Umbilical cord (tissue), 2 donors: ENCODE measurements around the gene CCDC8. TPM values are rescaled to one million over a fixed set of nuclear protein-coding genes. Genes with fewer than 3 reads are reported as not detected.
"Not testable (repeated sequence)": the region's sequence is repeated elsewhere in the genome, so short reads cannot be mapped to it uniquely, and the experiment has no call there.

Experiments
- DNase-seq: peaks from one replicate; pipeline ENCODE4 v3.0.0-alpha.2; 2015; ENCODE audit warnings: low spot score
- total RNA-seq: library from RNA; depleted of rRNA; stranded (reverse); fragments of >200 nt; gene quantifications from one replicate; pipeline ENCODE4 v1.2.3, GENCODE V29; 2014; ENCODE audit warnings: low replicate concordance; ENCODE audit not compliant: insufficient read depth

Gene CCDC8
- total RNA-seq, 1 donor from 2014 or later = 61.2 TPM

GRCh38 chr19:46383171-46383815, 30.1 kb downstream of the CCDC8 start:
- DNase-seq = no peak

DNA sequence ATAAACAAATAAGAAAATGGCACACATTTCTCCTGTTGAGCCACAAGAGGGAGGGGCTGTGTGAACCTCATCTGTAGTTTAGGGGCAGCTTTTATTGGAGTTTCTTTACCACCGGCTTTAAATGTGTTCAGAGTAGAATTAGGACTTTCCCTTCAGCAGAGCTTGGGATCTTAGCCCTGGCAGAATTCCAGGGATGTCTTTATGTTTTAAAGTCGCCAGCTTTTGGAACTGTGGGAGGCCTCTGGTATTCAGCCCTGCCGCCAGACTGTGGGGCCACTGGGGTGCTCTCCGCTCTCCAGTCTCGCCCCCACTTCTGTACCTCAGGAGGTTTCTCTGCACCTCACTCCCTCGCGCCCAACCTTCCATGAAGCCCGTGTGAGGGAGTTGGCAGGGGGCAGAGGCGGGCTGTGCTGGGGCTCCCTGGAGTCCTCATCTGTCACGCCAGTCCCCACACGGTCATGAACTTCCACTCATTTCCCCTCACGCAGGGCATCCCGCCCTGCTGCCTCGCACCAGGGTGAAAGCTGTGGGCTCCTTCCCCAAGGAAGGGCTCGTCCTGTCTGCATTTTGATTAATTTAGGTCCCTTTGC, 31.5 kb downstream of the CCDC8 start:
- DNase-seq = no peak

DNA sequence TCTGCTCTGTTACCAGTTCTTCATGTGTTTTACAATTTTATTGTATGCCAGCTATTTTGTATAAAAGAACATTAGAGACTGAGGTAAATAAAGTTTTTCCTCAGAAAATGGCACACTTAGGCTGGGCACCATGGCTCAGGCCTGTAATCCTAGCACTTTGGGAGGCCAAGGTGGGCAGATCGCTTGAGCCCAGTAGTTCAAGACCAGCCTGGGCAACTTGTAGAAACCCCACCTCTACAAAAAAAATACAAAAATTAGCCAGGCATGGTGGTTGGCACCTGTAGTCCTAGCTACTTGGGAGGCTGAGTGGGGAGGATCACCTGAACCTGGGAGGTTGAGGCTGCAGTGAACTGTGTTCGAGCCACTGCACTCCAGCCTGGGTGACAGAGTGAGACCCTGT, 32.0 kb downstream of the CCDC8 start:
- DNase-seq = no peak

GRCh38 chr19:46380690-46381089, 32.7 kb downstream of the CCDC8 start:
- DNase-seq = no peak

DNA sequence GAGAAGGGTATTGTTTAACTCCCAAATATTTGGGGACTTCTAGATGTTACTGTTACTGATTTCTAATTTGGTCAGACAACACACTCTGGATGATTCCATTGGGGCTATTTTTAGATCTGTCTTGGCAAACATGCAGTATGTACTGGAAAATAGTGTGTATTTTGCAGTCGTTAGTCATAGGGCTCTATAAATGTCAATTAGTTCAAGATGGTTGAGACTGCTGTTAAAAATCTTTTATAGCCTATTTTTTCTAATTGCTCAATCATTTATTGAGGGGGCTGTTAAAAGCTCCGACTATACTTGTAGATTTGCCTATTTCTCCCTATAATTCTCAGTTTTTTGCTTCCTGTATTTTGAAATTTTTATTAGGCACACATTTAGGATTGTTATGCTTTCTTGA, 35.1 kb downstream of the CCDC8 start:
- DNase-seq = peak; percentile 73

GRCh38 chr19:46376241-46377153, 36.9 kb downstream of the CCDC8 start:
- no peak for DNase-seq

GRCh38 chr19:46375476-46376067, 37.8 kb downstream of the CCDC8 start:
- not testable (repeated sequence) for DNase-seq

DNA sequence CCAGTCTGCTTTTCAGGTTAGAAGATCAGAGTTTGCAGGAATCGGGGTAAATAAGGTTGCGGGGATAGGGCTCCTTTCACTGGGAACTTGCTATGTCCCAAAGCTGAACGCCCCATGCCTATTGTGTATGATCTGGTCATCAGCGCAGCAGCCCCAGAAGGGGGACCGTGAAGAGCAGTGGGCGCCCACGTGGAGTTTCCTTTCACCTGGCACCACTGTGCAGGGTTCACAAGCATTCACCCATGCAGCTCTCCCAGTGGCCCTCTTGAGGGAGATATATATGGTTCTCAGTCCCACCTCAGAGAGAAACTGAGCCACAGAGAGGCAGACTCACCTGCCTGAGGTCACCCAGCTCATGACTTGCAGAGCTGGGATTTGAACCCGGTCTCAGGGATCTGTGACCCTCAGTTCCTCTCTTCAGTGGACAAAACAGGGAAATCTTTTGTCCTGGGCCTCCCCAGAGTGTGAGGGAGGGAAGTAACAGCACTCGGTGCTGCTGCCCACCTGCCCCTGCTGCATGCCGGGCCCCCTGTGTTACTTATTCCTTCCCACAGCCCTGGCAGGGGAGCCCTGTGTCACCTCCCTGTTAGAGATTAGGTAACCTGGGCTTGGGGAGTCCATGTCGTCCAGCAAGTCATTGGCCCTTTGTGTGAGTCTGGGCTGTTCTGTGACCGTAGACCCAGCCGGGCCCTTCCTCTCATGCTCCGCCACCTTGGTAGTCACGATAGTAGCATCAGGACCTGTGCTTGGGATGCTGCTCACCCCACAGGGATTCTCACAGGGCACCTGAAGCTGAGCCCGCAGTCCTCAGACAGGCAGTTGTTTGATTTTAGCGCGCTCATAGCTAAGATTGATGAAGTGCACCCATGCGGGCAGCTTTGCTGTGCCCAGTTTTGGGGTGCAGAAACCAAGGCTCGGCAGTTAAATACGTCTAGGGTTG, 38.6 kb downstream of the CCDC8 start:
- DNase-seq = no peak

GRCh38 chr19:46373491-46374359, 39.6 kb downstream of the CCDC8 start:
- DNase-seq = no peak

DNA sequence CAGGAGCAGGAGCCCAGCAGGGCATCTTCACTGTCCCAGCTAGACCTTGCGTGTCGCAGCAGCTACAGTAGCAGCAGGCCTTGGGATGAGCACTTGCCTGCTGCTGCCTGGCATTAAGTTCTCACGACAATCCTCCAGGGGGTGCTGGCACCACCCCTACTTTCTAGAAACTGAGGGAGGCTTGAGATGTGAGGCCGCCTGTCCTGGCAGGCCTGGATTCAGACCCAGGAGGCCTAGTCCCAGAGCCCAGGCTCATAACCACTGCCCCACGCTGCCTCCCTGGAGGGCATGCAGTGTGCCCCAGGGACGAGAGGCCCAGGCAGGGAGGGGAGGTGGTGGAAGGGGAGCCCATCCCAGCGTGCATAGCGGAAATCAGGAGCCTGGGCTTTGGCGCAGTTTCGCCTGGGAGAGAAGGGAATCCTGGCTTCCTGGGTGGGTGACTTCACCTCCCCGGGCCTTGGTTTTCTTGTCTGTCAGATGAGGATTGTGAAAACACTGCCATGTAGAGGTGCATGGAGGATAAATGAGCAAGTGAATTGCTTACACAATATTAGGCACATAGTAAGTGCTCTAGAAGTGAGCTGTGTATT, 40.4 kb downstream of the CCDC8 start:
- DNase-seq = no peak

GRCh38 chr19:46371371-46371901, 41.9 kb downstream of the CCDC8 start:
- no peak for DNase-seq

DNA sequence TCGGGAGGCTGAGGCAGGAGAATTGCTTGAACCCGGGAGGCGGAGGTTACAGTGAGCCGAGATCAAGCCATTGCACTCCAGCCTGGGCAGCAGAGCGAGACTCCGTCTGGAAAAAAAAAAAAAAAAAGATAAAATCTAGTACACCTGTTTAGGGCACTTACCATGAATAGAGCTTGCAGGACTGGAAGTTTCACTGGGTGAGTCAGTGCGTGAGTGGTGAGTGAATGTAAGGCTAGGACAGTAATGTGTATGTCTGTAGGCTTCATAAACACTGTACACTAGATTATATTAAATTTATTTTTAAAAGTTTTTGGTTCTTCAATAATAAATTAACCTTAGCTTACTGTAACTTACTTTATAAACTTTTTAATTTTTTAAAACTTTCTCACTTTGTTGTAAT, 43.5 kb downstream of the CCDC8 start:
- no peak for DNase-seq

GRCh38 chr19:46368116-46368515, 45.2 kb downstream of the CCDC8 start:
- DNase-seq = no peak

DNA sequence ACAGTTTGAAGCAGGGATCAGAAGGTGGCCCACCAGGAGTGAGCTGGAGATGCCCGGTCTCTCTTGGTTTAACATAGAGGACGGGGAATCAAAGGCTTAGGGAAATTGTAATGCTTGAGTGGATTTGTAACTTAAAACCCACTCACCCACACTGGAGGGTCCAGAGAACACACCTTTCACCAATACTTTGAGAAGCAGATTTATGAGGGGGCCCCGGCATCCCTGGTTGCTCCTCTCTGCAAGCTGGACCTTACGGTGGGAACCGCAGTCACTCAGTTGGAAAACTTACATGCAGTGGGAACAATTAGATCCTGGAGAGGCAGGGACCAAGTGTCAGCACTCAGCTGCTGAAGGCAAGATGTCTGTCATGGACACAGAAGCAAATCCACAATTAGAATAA, 45.9 kb downstream of the CCDC8 start:
- DNase-seq = no peak

DNA sequence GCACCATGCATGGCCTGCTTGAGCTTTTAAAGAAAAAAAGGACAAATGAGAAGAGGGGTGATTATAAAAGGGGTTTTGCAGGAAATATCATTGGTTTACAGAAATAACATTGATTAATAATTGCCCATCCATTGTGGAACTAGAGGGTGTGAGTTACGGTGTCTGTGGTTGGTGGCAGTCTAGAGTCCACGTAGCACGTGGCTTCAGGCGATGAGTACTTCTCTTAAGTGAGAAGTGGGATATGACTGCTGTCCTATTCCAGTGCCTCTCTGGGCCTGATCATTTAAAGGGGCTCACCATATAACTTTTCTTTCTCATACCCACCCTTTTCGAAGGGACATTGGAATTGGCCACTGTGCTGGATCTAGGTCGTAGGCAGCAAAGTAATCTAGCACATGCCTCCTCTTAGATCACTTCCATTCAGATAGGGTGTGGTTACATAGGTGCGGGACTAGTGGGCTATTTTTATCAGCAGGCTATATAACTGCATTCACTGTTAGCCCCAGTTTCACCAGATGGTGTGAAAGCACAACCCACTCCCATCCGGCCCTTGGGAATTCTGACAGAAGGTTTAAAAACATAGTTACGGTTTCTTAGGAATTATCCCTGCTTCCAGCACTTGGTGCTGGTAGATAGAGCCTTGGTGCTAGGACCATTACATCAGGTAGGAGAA, 46.6 kb downstream of the CCDC8 start:
- DNase-seq = no peak

DNA sequence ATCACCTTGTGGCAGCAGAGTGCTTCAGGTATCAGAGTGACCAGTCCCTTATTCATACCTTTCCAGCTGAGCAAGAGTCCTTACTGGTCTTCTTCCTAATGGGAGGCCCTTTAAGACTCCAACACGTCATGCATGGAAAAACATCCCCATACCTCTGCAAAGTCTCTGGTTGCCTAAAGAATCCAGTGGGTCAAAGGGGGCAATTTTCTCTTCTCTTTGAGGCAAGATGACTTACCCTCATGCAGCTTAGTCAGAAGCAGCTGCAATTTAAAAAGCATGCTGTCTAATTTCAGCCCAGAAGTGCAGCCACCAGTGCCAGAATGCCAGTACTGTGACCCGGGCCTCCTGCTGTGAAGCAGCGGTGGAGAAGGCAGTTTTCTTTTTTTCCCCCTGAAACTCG, 47.8 kb downstream of the CCDC8 start:
- no peak for DNase-seq

DNA sequence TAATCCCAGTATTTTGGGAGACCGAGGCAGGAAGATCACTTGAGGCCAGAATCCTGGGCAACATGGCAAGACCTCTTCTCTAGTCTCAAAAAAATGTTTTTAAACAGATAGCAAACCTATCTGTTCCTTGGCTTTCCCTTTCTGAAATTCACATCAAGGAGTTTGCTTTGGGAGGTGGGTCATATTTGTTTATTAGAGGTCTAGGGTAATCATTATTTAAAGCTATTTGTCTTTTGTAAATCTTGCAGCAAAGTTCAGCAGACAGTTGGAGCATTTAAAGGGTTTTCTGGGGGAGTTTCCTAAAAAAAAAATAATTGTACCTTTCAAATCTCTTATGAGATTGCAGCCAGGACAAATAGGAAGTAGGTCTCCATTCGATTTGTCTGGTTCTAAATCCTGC, 49.0 kb downstream of the CCDC8 start:
- no peak for DNase-seq

DNA sequence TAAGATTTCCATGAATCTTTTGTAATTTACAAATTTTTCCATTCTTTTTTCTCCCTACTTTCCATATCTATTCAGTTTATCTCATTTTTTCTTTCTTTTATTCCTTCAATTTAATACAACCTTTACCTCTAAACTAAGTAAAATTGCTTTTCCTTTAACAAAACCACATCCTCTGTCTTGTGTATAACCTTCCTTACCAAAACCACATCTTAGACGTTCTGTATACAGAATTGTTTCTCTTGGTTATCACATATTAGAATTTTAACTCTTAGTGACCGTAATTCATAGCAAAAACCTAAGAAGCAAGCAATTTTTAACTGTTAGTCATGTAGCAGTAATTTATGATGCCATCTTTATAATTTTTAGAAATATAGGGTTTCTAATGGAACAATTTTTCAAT, 51.4 kb downstream of the CCDC8 start:
- DNase-seq = no peak
